OCI-LY1 (cell line): ENCODE data around the gene BRF1.

Experiments used
- EZH2 ChIP-seq: fragments of 200-600 bp; sonication (generic), shearing (Covaris generic); IDR thresholded peaks from 2 replicates; pipeline ENCODE4 v1.8.0; 2017; ENCODE audit warnings: borderline replicate concordance, mixed run types, mild to moderate bottlenecking, antibody characterized with exemption, low read length, moderate library complexity, mixed read lengths
- TF ChIP-seq, protein P1 (sequence below): fragments of 200-600 bp; sonication (generic), shearing (Covaris generic); IDR thresholded peaks from 2 replicates; pipeline ENCODE4 v1.5.1; 2017; ENCODE audit warnings: mild to moderate bottlenecking, antibody characterized with exemption, low read length, moderate library complexity, mixed read lengths

DNA sequence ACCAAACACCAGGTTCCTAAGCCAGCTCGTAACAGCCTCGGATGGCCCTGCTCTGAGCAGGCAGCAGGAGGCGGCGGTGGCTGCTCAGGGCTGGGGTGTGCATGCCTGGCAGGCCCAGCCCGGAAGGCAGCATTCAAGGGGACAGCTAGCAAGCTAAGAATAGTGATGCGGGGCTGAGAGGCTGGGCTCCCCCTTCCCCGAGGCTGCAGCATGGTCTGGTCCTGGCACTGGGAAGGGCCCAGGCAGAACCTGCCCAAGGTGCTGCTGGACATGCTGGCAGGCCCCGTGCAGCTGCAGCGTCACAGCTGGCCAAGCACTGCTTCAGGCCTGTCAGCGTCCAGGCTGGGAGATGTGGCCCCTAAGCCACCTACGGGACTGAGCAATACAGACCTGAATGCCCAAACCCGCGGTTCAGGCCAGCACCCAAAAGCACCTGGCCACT is 93.3 kb downstream of the BRF1 start:
- TF ChIP-seq, protein P1, sequence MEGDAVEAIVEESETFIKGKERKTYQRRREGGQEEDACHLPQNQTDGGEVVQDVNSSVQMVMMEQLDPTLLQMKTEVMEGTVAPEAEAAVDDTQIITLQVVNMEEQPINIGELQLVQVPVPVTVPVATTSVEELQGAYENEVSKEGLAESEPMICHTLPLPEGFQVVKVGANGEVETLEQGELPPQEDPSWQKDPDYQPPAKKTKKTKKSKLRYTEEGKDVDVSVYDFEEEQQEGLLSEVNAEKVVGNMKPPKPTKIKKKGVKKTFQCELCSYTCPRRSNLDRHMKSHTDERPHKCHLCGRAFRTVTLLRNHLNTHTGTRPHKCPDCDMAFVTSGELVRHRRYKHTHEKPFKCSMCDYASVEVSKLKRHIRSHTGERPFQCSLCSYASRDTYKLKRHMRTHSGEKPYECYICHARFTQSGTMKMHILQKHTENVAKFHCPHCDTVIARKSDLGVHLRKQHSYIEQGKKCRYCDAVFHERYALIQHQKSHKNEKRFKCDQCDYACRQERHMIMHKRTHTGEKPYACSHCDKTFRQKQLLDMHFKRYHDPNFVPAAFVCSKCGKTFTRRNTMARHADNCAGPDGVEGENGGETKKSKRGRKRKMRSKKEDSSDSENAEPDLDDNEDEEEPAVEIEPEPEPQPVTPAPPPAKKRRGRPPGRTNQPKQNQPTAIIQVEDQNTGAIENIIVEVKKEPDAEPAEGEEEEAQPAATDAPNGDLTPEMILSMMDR = no peak
- TF ChIP-seq EZH2 = no peak
